Sigmoid colon (tissue), 7 donors: Measurements from ENCODE around the gene PHLPP1. TPM values are rescaled to one million over a fixed set of nuclear protein-coding genes. Genes with fewer than 3 reads are reported as not detected.

Experiments used
- DNase-seq: peaks from one replicate; pipeline ENCODE4 v3.0.0-alpha.2; 2019
- H3K27ac ChIP-seq, 4 donors: fragments of 200-600 bp; sonication (generic); one replicate each; pipeline ENCODE4 v1.5.1; 2016 to 2019; ENCODE audit warnings: mild to moderate bottlenecking in 1 of 4
- H3K27me3 ChIP-seq, 3 donors: fragments of 200-600 bp; sonication (generic); one replicate each; pipeline ENCODE4 v1.5.1; 2019; ENCODE audit warnings: mild to moderate bottlenecking in 1 of 3
- H3K36me3 ChIP-seq, 4 donors: fragments of 200-600 bp; sonication (generic); one replicate each; pipeline ENCODE4 v1.5.1; 2016 to 2019
- H3K4me1 ChIP-seq, 4 donors: fragments of 200-600 bp; sonication (generic); one replicate each; pipeline ENCODE4 v1.5.1; 2017 to 2019
- H3K4me3 ChIP-seq, 4 donors: fragments of 200-600 bp; sonication (generic); one replicate each; pipeline ENCODE4 v1.5.1; 2017 to 2019; ENCODE audit warnings: mild to moderate bottlenecking in 2 of 4, moderate library complexity in 1 of 4
- H3K9me3 ChIP-seq, 4 donors: fragments of 200-600 bp in 3 of 4; sonication (generic) in 3 of 4; one replicate each; pipeline versions ENCODE4 v1.5.1 to v1.6.1; 2013 to 2019
- EP300 ChIP-seq, 4 donors: sonication (generic); formaldehyde crosslinking; IDR thresholded peaks; one replicate each; pipeline ENCODE4 v1.6.1; 2017; ENCODE audit warnings: antibody characterized with exemption in 4 of 4
- POLR2A ChIP-seq, 2 donors: fragments of 450-650 bp; IDR thresholded peaks; one replicate each; pipeline ENCODE4 v1.6.1; 2016; ENCODE audit warnings: antibody characterized with exemption in 2 of 2, mild to moderate bottlenecking in 2 of 2, moderate library complexity in 2 of 2
- POLR2AphosphoS5 ChIP-seq, 4 donors: sonication (generic); formaldehyde crosslinking; IDR thresholded peaks; one replicate each; pipeline ENCODE4 v1.6.1; 2017; ENCODE audit warnings: antibody characterized with exemption in 4 of 4
- WGBS, 2 donors: extraction: QIAGEN DNeasy Blood & Tissue Kit; methylation state at CpG; one replicate each; pipeline ENCODE4 v1.1.7; 2013; 5-methylcytosine and 5-hydroxymethylcytosine counted together
- intact Hi-C: fragments of 100-400 bp; cut with DNase I; formaldehyde crosslinking; loops from one replicate; pipeline ENCODE4 v1.15.1; 2023
- polyA plus RNA-seq, 3 donors: library from polyadenylated mRNA; stranded (reverse); fragments of 200-250 nt; gene quantifications; one replicate each; pipeline ENCODE4 v1.2.3, GENCODE V29; 2013
- total RNA-seq, 4 donors: library from RNA; depleted of rRNA; stranded (reverse); fragments of >200 nt; gene quantifications; one replicate each; pipeline ENCODE4 v1.1.0, GENCODE V29; 2016
- TF ChIP-seq, protein P1 (sequence below), 4 experiments: fragments of 450-650 bp in 3 of 4; fragments of 200-600 bp in 1 of 4; IDR thresholded peaks; one replicate each; pipeline ENCODE4 v1.5.1; 2016 to 2019; ENCODE audit warnings: antibody characterized with exemption in 4 of 4, mild to moderate bottlenecking in 3 of 4, moderate library complexity in 2 of 4
- donor health status: healthy with polysubstance abuse.
- donor health status: Bipolar disorder and iron deficiency.
- donor health status: healthy.

The PHLPP1 gene
- total and polyA plus RNA-seq, 7 donors = 4.2 to 18.6 (median 7.1) TPM

DNA sequence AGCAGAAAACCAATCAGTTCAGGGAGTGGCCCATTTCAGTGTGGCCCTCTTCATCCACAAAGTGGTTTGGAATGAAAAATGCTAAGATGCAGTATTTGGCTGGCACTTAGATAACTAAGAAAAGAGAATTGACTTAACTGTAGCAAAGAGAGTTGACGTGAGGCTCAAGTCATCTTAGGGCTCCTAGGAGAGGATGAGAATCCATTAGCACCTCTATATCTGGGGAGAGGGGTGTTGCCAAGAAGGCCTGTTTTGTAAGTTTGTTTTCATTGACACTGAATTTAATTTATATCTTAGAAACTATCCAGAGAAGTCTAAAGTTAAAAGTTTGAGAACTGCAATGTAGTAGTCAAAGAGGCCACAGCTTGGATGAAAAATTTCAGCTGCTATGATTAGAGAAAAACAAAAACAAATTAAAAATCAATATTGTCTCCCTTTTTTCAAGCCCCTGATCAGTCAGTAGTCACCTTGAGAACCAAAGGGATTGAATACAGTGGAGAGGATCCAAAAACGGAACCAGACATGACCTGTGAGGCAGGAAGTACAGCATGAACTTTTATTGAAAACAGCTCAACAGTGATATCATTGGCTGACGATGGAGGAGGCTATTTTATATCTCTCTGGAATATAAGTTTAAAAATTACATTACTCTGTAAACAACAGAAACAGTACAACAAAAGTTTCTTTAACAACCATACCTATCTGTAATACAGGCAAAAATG lies 52.7 kb downstream of the PHLPP1 start:
- TF ChIP-seq POLR2AphosphoS5 (IDR thresholded peaks at IDR 0.05) (no peak), EP300 (IDR thresholded peaks at IDR 0.05) (no peak), POLR2A (IDR thresholded peaks at IDR 0.05) (no peak)
- TF ChIP-seq, protein P1, sequence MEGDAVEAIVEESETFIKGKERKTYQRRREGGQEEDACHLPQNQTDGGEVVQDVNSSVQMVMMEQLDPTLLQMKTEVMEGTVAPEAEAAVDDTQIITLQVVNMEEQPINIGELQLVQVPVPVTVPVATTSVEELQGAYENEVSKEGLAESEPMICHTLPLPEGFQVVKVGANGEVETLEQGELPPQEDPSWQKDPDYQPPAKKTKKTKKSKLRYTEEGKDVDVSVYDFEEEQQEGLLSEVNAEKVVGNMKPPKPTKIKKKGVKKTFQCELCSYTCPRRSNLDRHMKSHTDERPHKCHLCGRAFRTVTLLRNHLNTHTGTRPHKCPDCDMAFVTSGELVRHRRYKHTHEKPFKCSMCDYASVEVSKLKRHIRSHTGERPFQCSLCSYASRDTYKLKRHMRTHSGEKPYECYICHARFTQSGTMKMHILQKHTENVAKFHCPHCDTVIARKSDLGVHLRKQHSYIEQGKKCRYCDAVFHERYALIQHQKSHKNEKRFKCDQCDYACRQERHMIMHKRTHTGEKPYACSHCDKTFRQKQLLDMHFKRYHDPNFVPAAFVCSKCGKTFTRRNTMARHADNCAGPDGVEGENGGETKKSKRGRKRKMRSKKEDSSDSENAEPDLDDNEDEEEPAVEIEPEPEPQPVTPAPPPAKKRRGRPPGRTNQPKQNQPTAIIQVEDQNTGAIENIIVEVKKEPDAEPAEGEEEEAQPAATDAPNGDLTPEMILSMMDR (IDR thresholded peaks at IDR 0.05) = no peak
- peaks cover 0 to 8% (median 7%) of the 10 kb centered on the region in 4 donors for H3K4me1 ChIP-seq
- no peak for DNase-seq
- no peak overlapping the region for H3K4me3 ChIP-seq
- no peak overlapping the region for H3K27ac ChIP-seq
- 34 to 57% methylated on average over 3 of the region's 3 CpGs for WGBS, 2 donors
- H3K9me3 ChIP-seq = no peaks in the 10 kb centered on the region
- no peaks in the 10 kb centered on the region for H3K27me3 ChIP-seq
- intact Hi-C loops = no loop called here
- H3K36me3 ChIP-seq = no peaks in the 10 kb centered on the region

DNA sequence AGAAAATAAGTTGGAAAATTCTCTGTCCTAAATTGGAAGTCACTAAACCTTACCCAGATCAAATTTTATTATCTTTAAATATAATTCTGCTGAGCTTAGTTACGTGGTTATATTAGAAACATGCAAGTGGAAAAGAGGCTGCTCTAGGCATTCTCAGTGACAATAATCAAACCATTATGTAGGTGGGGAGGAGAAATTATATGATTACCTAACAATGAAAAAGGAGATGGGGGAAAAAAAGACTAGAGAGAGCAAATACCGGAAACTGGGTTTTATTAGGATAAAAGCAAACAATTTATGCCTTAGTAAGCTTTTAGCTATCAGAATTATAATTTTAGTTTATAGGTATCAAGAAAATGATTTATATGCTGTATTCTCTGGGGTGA lies 53.2 kb downstream of the PHLPP1 start:
- TF ChIP-seq POLR2AphosphoS5 (IDR thresholded peaks at IDR 0.05) (no peak), EP300 (IDR thresholded peaks at IDR 0.05) (no peak), POLR2A (IDR thresholded peaks at IDR 0.05) (no peak)
- TF ChIP-seq, protein P1 (IDR thresholded peaks at IDR 0.05) = no peak
- no peaks in the 10 kb centered on the region for H3K9me3 ChIP-seq
- H3K36me3 ChIP-seq = no peaks in the 10 kb centered on the region
- H3K27ac ChIP-seq = no peak overlapping the region
- 19 to 76% methylated on average over 2 of the region's 2 CpGs for WGBS, 2 donors
- intact Hi-C loops = no loop called here
- H3K27me3 ChIP-seq = no peaks in the 10 kb centered on the region
- no peak overlapping the region for H3K4me3 ChIP-seq
- DNase-seq = no peak
- peaks cover 0 to 8% (median 7%) of the 10 kb centered on the region in 4 donors for H3K4me1 ChIP-seq

DNA sequence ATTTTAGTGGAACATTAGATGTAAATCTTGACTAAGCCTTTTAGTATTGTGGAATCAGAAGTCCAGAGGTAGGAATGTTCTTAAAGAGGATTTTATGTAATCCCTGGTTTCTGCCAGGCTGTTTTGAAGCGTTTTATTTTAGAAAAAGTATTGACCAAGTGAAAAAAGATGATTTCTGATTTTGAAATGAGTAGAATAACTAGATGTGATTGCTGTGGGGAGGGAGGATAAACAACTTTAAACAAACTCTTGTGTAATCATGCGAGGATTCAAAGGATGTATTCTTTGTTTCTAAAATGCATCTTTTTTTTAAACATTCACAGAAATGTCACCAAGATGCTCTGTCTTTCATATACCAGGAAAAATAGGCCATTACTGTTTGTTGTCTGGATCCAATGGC lies 53.9 kb downstream of the PHLPP1 start:
- intact Hi-C loops = no loop called here
- H3K9me3 ChIP-seq = no peaks in the 10 kb centered on the region
- H3K36me3 ChIP-seq = no peaks in the 10 kb centered on the region
- H3K4me3 ChIP-seq = no peak overlapping the region
- 74 to 88% methylated on average over 2 of the region's 2 CpGs for WGBS, 2 donors
- DNase-seq = no peak
- H3K27ac ChIP-seq = no peak overlapping the region
- no peaks in the 10 kb centered on the region for H3K27me3 ChIP-seq
- H3K4me1 ChIP-seq = peaks cover 0 to 8% (median 7%) of the 10 kb centered on the region in 4 donors
- TF ChIP-seq POLR2AphosphoS5 (IDR thresholded peaks at IDR 0.05) (no peak), POLR2A (IDR thresholded peaks at IDR 0.05) (no peak), EP300 (IDR thresholded peaks at IDR 0.05) (no peak)
- TF ChIP-seq, protein P1 (IDR thresholded peaks at IDR 0.05) = no peak

- H3K27ac ChIP-seq = no peak overlapping the region
- TF ChIP-seq, protein P1 (IDR thresholded peaks at IDR 0.05) = no peak
- no peak for TF ChIP-seq POLR2A (IDR thresholded peaks at IDR 0.05)
- TF ChIP-seq POLR2AphosphoS5 (IDR thresholded peaks at IDR 0.05) = no peak
- no peak for TF ChIP-seq EP300 (IDR thresholded peaks at IDR 0.05)
- DNase-seq = no peak
- peaks cover 0 to 8% (median 7%) of the 10 kb centered on the region in 4 donors for H3K4me1 ChIP-seq
- 64 to 89% methylated on average over 4 of the region's 4 CpGs for WGBS, 2 donors
- no peaks in the 10 kb centered on the region for H3K36me3 ChIP-seq
- no peaks in the 10 kb centered on the region for H3K9me3 ChIP-seq
- H3K4me3 ChIP-seq = no peak overlapping the region
- H3K27me3 ChIP-seq = no peaks in the 10 kb centered on the region
- intact Hi-C loops = no loop called here
Observed at GRCh38 chr18:62771494-62772270, 56.3 kb downstream of the PHLPP1 start.
